ENCODE results near the gene KIF5C. TPM values are rescaled to one million over a fixed set of nuclear protein-coding genes. Genes with fewer than 3 reads are reported as not detected.

The KIF5C gene
- total and polyA plus RNA-seq, 2 donors (not counting 1 experiment from before 2014, with no cell fraction given) = 1.9 to 6.1 TPM

GRCh38 chr2:148952621-148953020, 77.6 kb downstream of the KIF5C start:
- intact Hi-C loops (cut with micrococcal nuclease) = no loop called here
- no peak overlapping the region for H3K4me3 ChIP-seq (ENCODE audit: control extremely low read depth in 1 of 5, extremely low read depth in 1 of 5, insufficient read depth in 1 of 5, low read depth in 2 of 5, low read length in 4 of 5)
- DNase-seq = no peak
- H3K79me2 ChIP-seq (ENCODE audit: control insufficient read depth, insufficient read depth, low read length) = no peaks in the 10 kb centered on the region
- H3K27me3 Mint-ChIP-seq = no peaks in the 10 kb centered on the region
- H3K27ac Mint-ChIP-seq = no peak overlapping the region
- ATAC-seq (ENCODE audit: low read depth) = no peak
- no peaks in the 10 kb centered on the region for H4K20me1 ChIP-seq (ENCODE audit: control insufficient read depth, insufficient read depth, low read length, poor library complexity, severe bottlenecking)
- no CpG with 5 or more reads among the region's 5 CpGs for WGBS (ENCODE audit: insufficient coverage)
- TF ChIP-seq EZH2 (IDR thresholded peaks at IDR 0.05; ENCODE audit: borderline replicate concordance, insufficient read depth, low read depth, low read length, poor library complexity, severe bottlenecking) (no peak), CTCF (IDR thresholded peaks at IDR 0.05) (no peak)
- H3K36me3 ChIP-seq (replicated peaks in 1 of 2; ENCODE audit: control extremely low read depth in 1 of 2, control insufficient read depth in 1 of 2, extremely low read depth in 1 of 2, insufficient read depth in 2 of 2, low read length in 1 of 2) = no peaks in the 10 kb centered on the region
- H3K4me1 ChIP-seq (ENCODE audit: control insufficient read depth in 2 of 2, insufficient read depth in 2 of 2, low read length in 2 of 2) = peaks cover 0 to 9% of the 10 kb centered on the region in 2 donors
- H3K4me2 ChIP-seq (replicated peaks; ENCODE audit: low read depth, low read length, poor library complexity, severe bottlenecking) = no peak overlapping the region
- ChIA-PET POLR2A (no interaction called here), CTCF (no interaction called here)
- H3K27me3 ChIP-seq (replicated peaks in 1 of 4; ENCODE audit: control extremely low read depth in 1 of 4, control insufficient read depth in 3 of 4, insufficient read depth in 4 of 4, low read length in 3 of 4) = no peaks in the 10 kb centered on the region
- H3K9me3 ChIP-seq (ENCODE audit: control extremely low read depth in 1 of 3, control insufficient read depth in 2 of 3, insufficient read depth in 1 of 3, low read length in 2 of 3) = no peaks in the 10 kb centered on the region
- no peak overlapping the region for H3K9ac ChIP-seq (ENCODE audit: low read length)
- no peak overlapping the region for H3K27ac ChIP-seq (ENCODE audit: low read length in 2 of 2)
- H3K4me1 Mint-ChIP-seq = peaks cover 7% of the 10 kb centered on the region
- H2AFZ ChIP-seq (ENCODE audit: insufficient read depth, low read depth, low read length, poor library complexity, severe bottlenecking) = no peak overlapping the region
- no peak overlapping the region for H3K4me3 Mint-ChIP-seq
- H3K9me3 Mint-ChIP-seq (ENCODE audit: insufficient read depth) = no peaks in the 10 kb centered on the region

- Mint-ChIP-seq H3K9me3 (ENCODE audit: insufficient read depth) (no peaks in the 10 kb centered on the region), H3K27ac (no peak overlapping the region), H3K4me1 (peaks cover 6% of the 10 kb centered on the region), H3K4me3 (no peak overlapping the region), H3K27me3 (no peaks in the 10 kb centered on the region)
- intact Hi-C loops (cut with micrococcal nuclease) = no loop called here
- no peak overlapping the region for H2AFZ ChIP-seq (ENCODE audit: insufficient read depth, low read depth, low read length, poor library complexity, severe bottlenecking)
- no peak overlapping the region for H3K27ac ChIP-seq (ENCODE audit: low read length in 2 of 2)
- ATAC-seq (ENCODE audit: low read depth) (no peak), DNase-seq (no peak)
- H3K4me2 ChIP-seq (replicated peaks; ENCODE audit: low read depth, low read length, poor library complexity, severe bottlenecking) = no peak overlapping the region
- no peaks in the 10 kb centered on the region for H3K27me3 ChIP-seq (replicated peaks in 1 of 4; ENCODE audit: control extremely low read depth in 1 of 4, control insufficient read depth in 3 of 4, insufficient read depth in 4 of 4, low read length in 3 of 4)
- no peaks in the 10 kb centered on the region for H3K36me3 ChIP-seq (replicated peaks in 1 of 2; ENCODE audit: control extremely low read depth in 1 of 2, control insufficient read depth in 1 of 2, extremely low read depth in 1 of 2, insufficient read depth in 2 of 2, low read length in 1 of 2)
- no peak overlapping the region for H3K9ac ChIP-seq (ENCODE audit: low read length)
- TF ChIP-seq CTCF (IDR thresholded peaks at IDR 0.05) (no peak), EZH2 (IDR thresholded peaks at IDR 0.05; ENCODE audit: borderline replicate concordance, insufficient read depth, low read depth, low read length, poor library complexity, severe bottlenecking) (no peak)
- H3K4me1 ChIP-seq (ENCODE audit: control insufficient read depth in 2 of 2, insufficient read depth in 2 of 2, low read length in 2 of 2) = peaks cover 0 to 7% of the 10 kb centered on the region in 2 donors
- CTCF ChIA-PET = no interaction called here
- no peaks in the 10 kb centered on the region for H3K79me2 ChIP-seq (ENCODE audit: control insufficient read depth, insufficient read depth, low read length)
- 100% methylated on average over 3 of the region's 6 CpGs for WGBS (ENCODE audit: insufficient coverage)
- H3K9me3 ChIP-seq (ENCODE audit: control extremely low read depth in 1 of 3, control insufficient read depth in 2 of 3, insufficient read depth in 1 of 3, low read length in 2 of 3) = no peaks in the 10 kb centered on the region
- H4K20me1 ChIP-seq (ENCODE audit: control insufficient read depth, insufficient read depth, low read length, poor library complexity, severe bottlenecking) = no peaks in the 10 kb centered on the region
- no peak overlapping the region for H3K4me3 ChIP-seq (ENCODE audit: control extremely low read depth in 1 of 5, extremely low read depth in 1 of 5, insufficient read depth in 1 of 5, low read depth in 2 of 5, low read length in 4 of 5)
- POLR2A ChIA-PET = no interaction called here
Observed at GRCh38 chr2:148953426-148953825, 78.4 kb downstream of the KIF5C start.

All from B cell (primary cell).